HepG2 (cell line): ENCODE results near the gene KLF11. TPM values are rescaled to one million over a fixed set of nuclear protein-coding genes. Genes with fewer than 3 reads are reported as not detected.

Experiments used
- ARNT ChIP-seq: fragments of 450-650 bp; IDR thresholded peaks from 2 replicates; pipeline ENCODE4 v1.6.1; 2017
- ATF1 ChIP-seq: IDR thresholded peaks from 2 replicates; pipeline ENCODE4 v1.6.1; 2016; ENCODE audit warnings: mild to moderate bottlenecking, control low read depth
- ATF7 ChIP-seq, 2 experiments: fragments of 450-650 bp in 1 of 2; sonication (generic) in 1 of 2; formaldehyde crosslinking in 1 of 2; IDR thresholded peaks; 2 replicates each; pipeline versions ENCODE4 v1.4.0 to v1.6.1; 2016 to 2020; ENCODE audit warnings: antibody characterized with exemption in 1 of 2, mild to moderate bottlenecking in 1 of 2, missing genetic modification reagents in 1 of 2
- GATAD2A ChIP-seq: IDR thresholded peaks from 2 replicates; pipeline ENCODE4 v1.6.1; 2016
- SMAD1 ChIP-seq: sonication (generic); formaldehyde crosslinking; IDR thresholded peaks from 2 replicates; pipeline ENCODE4 v1.4.0; 2020; ENCODE audit warnings: missing genetic modification reagents, low read depth, mild to moderate bottlenecking, borderline replicate concordance
- SP4 ChIP-seq: sonication (generic); formaldehyde crosslinking; IDR thresholded peaks from 2 replicates; pipeline ENCODE4 v1.8.1; 2023; ENCODE audit warnings: mild to moderate bottlenecking, missing genetic modification reagents
- TBP ChIP-seq: sonication (generic); formaldehyde crosslinking; IDR thresholded peaks from 2 replicates; pipeline ENCODE4 v1.5.0; 2020; ENCODE audit warnings: missing genetic modification reagents
- ZNF234 ChIP-seq: sonication (generic); formaldehyde crosslinking; conservative IDR thresholded peaks from 2 replicates; pipeline ENCODE4 v1.5.1; 2020; ENCODE audit warnings: mild to moderate bottlenecking, missing genetic modification reagents
- ZNF724P ChIP-seq: sonication (generic); formaldehyde crosslinking; IDR thresholded peaks from 2 replicates; pipeline ENCODE4 v1.8.0; 2022; ENCODE audit warnings: missing genetic modification reagents, borderline replicate concordance
- polyA plus RNA-seq, 8 experiments: library from polyadenylated mRNA; depleted of rRNA in 3 of 8; stranded (reverse) in 7 of 8; unstranded in 1 of 8; fragments of >200 nt; fragmentation: Illumina TruSeq in 4 of 8; extraction: Trizol in 4 of 8; gene quantifications; 2 replicates each; pipeline versions ENCODE4 v1.2.1 to v1.2.3, GENCODE V29; 2011 to 2016; ENCODE audit warnings: low read depth in 4 of 8, missing spikeins in 1 of 8, mixed read lengths in 1 of 8; ENCODE audit not compliant: insufficient read depth in 1 of 8
- total RNA-seq, 5 experiments: library from RNA; depleted of rRNA; stranded (reverse); fragments of >200 nt; fragmentation: Illumina TruSeq; extraction: Trizol; gene quantifications; 2 replicates each; pipeline ENCODE4 v1.2.3, GENCODE V29; 2016; ENCODE audit warnings: low read depth in 1 of 5
- TF ChIP-seq, protein P1 (sequence below): sonication (generic); formaldehyde crosslinking; IDR thresholded peaks from 2 replicates; pipeline ENCODE4 v1.4.0; 2020; ENCODE audit warnings: missing genetic modification reagents
- TF ChIP-seq, protein P2 (sequence below): IDR thresholded peaks from 2 replicates; pipeline ENCODE4 v1.6.1; 2016; ENCODE audit warnings: mild to moderate bottlenecking, missing biosample characterization, missing genetic modification reagents
- TF ChIP-seq, protein P3 (sequence below): sonication (generic); formaldehyde crosslinking; conservative IDR thresholded peaks from 2 replicates; pipeline ENCODE4 v1.4.0; 2020; ENCODE audit warnings: missing genetic modification reagents
- TF ChIP-seq, protein P4 (sequence below): sonication (generic); formaldehyde crosslinking; conservative IDR thresholded peaks from 2 replicates; pipeline ENCODE4 v1.4.0; 2020; ENCODE audit warnings: mild to moderate bottlenecking, missing genetic modification reagents, moderate library complexity
- TF ChIP-seq, protein P5 (sequence below): sonication (generic); formaldehyde crosslinking; IDR thresholded peaks from 2 replicates; pipeline ENCODE4 v1.4.0; 2020; ENCODE audit warnings: missing genetic modification reagents, borderline replicate concordance
- TF ChIP-seq, protein P6 (sequence below): sonication (generic); formaldehyde crosslinking; IDR thresholded peaks from 2 replicates; pipeline ENCODE4 v1.5.1; 2020; ENCODE audit warnings: missing genetic modification reagents, mild to moderate bottlenecking, borderline replicate concordance
- TF ChIP-seq, protein P7 (sequence below): IDR thresholded peaks from 2 replicates; pipeline ENCODE4 v1.6.1; 2016; ENCODE audit warnings: missing compliant biosample characterization, missing genetic modification reagents, borderline replicate concordance

Gene KLF11
- total and polyA plus RNA-seq, 2 of the 13 experiments (the other 11 are each of a cell fraction or from before 2014, with no cell fraction given), result 2.5 to 11.8 TPM

DNA sequence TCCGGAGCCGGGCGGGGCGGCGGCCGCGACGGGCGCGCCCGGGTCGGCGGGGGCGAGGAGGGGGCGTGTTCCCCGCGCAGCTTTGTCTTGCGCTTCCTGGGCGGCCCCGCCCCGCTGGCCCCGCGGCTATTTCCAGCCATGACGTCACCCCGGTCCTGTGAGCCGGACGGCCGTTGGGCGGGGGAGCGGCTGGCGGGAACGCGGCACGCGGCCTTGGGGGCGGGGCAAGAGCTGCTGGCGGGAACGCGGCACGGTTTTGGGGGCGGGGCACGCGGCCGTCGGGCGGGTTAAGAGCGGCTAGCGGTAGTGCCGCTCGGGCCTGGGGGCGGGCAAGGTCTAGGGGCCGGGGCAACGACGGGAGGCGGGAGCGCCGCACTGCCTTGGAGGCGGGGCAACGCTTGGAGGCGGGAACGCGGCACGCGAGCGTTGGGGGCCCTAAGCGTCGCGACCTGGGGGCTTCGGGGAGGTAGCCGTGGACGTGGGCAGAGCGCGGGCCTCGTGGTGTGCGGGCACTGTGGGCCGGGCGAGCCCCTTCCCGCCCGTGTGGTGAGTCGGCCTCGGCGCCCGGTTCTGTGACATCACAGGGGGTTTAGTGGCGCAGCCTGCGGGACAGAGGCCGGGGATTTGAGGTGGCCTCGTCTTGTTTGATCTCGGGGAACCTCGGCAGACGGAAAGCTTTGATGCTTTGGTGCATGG lies 704 bp downstream of the KLF11 start (continued):
- TF ChIP-seq, protein P1, sequence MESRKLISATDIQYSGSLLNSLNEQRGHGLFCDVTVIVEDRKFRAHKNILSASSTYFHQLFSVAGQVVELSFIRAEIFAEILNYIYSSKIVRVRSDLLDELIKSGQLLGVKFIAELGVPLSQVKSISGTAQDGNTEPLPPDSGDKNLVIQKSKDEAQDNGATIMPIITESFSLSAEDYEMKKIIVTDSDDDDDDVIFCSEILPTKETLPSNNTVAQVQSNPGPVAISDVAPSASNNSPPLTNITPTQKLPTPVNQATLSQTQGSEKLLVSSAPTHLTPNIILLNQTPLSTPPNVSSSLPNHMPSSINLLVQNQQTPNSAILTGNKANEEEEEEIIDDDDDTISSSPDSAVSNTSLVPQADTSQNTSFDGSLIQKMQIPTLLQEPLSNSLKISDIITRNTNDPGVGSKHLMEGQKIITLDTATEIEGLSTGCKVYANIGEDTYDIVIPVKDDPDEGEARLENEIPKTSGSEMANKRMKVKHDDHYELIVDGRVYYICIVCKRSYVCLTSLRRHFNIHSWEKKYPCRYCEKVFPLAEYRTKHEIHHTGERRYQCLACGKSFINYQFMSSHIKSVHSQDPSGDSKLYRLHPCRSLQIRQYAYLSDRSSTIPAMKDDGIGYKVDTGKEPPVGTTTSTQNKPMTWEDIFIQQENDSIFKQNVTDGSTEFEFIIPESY (CRISPR knock-in tag), result peak; percentile 98
- no peak for TF ChIP-seq TBP (CRISPR knock-in tag)
- TF ChIP-seq, protein P2, sequence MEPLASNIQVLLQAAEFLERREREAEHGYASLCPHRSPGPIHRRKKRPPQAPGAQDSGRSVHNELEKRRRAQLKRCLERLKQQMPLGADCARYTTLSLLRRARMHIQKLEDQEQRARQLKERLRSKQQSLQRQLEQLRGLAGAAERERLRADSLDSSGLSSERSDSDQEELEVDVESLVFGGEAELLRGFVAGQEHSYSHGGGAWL, result peak; percentile 75; the same call in 1 of the 2 replicates
- TF ChIP-seq, protein P3, sequence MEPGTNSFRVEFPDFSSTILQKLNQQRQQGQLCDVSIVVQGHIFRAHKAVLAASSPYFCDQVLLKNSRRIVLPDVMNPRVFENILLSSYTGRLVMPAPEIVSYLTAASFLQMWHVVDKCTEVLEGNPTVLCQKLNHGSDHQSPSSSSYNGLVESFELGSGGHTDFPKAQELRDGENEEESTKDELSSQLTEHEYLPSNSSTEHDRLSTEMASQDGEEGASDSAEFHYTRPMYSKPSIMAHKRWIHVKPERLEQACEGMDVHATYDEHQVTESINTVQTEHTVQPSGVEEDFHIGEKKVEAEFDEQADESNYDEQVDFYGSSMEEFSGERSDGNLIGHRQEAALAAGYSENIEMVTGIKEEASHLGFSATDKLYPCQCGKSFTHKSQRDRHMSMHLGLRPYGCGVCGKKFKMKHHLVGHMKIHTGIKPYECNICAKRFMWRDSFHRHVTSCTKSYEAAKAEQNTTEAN, result peak; percentile 31; the same call in 1 of the 2 replicates
- no peak for TF ChIP-seq ATF1 (CRISPR knock-in tag)
- no peak for TF ChIP-seq ARNT
- peak; percentile 86 for TF ChIP-seq ATF7 (IDR thresholded peaks at IDR 0.05)
- TF ChIP-seq ATF7 (CRISPR knock-in tag; IDR thresholded peaks at IDR 0.05), result peak; percentile 98
- TF ChIP-seq, protein P4, sequence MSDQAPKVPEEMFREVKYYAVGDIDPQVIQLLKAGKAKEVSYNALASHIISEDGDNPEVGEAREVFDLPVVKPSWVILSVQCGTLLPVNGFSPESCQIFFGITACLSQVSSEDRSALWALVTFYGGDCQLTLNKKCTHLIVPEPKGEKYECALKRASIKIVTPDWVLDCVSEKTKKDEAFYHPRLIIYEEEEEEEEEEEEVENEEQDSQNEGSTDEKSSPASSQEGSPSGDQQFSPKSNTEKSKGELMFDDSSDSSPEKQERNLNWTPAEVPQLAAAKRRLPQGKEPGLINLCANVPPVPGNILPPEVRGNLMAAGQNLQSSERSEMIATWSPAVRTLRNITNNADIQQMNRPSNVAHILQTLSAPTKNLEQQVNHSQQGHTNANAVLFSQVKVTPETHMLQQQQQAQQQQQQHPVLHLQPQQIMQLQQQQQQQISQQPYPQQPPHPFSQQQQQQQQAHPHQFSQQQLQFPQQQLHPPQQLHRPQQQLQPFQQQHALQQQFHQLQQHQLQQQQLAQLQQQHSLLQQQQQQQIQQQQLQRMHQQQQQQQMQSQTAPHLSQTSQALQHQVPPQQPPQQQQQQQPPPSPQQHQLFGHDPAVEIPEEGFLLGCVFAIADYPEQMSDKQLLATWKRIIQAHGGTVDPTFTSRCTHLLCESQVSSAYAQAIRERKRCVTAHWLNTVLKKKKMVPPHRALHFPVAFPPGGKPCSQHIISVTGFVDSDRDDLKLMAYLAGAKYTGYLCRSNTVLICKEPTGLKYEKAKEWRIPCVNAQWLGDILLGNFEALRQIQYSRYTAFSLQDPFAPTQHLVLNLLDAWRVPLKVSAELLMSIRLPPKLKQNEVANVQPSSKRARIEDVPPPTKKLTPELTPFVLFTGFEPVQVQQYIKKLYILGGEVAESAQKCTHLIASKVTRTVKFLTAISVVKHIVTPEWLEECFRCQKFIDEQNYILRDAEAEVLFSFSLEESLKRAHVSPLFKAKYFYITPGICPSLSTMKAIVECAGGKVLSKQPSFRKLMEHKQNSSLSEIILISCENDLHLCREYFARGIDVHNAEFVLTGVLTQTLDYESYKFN, result peak; percentile 30; the same call in 1 of the 2 replicates
- TF ChIP-seq SP4 (CRISPR knock-in tag), result peak; percentile 64; the same call in 1 of the 2 replicates
- peak; percentile 70; the same call in 1 of the 2 replicates for TF ChIP-seq ZNF724P (CRISPR knock-in tag)
- no peak for TF ChIP-seq SMAD1
- TF ChIP-seq, protein P5, sequence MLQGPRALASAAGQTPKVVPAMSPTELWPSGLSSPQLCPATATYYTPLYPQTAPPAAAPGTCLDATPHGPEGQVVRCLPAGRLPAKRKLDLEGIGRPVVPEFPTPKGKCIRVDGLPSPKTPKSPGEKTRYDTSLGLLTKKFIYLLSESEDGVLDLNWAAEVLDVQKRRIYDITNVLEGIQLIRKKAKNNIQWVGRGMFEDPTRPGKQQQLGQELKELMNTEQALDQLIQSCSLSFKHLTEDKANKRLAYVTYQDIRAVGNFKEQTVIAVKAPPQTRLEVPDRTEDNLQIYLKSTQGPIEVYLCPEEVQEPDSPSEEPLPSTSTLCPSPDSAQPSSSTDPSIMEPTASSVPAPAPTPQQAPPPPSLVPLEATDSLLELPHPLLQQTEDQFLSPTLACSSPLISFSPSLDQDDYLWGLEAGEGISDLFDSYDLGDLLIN (CRISPR knock-in tag), result no peak
- TF ChIP-seq, protein P6, sequence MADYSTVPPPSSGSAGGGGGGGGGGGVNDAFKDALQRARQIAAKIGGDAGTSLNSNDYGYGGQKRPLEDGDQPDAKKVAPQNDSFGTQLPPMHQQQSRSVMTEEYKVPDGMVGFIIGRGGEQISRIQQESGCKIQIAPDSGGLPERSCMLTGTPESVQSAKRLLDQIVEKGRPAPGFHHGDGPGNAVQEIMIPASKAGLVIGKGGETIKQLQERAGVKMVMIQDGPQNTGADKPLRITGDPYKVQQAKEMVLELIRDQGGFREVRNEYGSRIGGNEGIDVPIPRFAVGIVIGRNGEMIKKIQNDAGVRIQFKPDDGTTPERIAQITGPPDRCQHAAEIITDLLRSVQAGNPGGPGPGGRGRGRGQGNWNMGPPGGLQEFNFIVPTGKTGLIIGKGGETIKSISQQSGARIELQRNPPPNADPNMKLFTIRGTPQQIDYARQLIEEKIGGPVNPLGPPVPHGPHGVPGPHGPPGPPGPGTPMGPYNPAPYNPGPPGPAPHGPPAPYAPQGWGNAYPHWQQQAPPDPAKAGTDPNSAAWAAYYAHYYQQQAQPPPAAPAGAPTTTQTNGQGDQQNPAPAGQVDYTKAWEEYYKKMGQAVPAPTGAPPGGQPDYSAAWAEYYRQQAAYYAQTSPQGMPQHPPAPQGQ (CRISPR knock-in tag), result no peak
- TF ChIP-seq, protein P7, sequence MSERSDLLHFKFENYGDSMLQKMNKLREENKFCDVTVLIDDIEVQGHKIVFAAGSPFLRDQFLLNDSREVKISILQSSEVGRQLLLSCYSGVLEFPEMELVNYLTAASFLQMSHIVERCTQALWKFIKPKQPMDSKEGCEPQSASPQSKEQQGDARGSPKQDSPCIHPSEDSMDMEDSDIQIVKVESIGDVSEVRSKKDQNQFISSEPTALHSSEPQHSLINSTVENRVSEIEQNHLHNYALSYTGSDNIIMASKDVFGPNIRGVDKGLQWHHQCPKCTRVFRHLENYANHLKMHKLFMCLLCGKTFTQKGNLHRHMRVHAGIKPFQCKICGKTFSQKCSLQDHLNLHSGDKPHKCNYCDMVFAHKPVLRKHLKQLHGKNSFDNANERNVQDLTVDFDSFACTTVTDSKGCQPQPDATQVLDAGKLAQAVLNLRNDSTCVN, result 0 out of 2 replicates have a peak, but pooled peaks have one; percentile 22
- TF ChIP-seq GATAD2A, result no peak
- TF ChIP-seq ZNF234 (CRISPR knock-in tag), result 0 out of 2 replicates have a peak, but pooled peaks have one; percentile 20
